SK-N-SH treated with all-trans-retinoic acid at 6 μM for 48 hours (cell line): ENCODE results near the gene NTMT1.

ENCODE experiments used
- ATAC-seq: fragments of 200-7000 bp; cut with Tn5 transposase; 3 replicates; pipeline ENCODE4 v1.9.1; 2020; ENCODE audit warnings: mild to moderate bottlenecking, moderate library complexity
- CREB5 ChIP-seq: fragments of 250-450 bp; sonication (Bioruptor Pico); IDR thresholded peaks from 2 replicates; pipeline ENCODE4 v1.5.1; 2020; ENCODE audit warnings: low read depth, mild to moderate bottlenecking, moderate library complexity
- CSDC2 ChIP-seq: fragments of 250-450 bp; sonication (Bioruptor Pico); IDR thresholded peaks from 2 replicates; pipeline ENCODE4 v1.5.0; 2020; ENCODE audit warnings: mild to moderate bottlenecking, moderate library complexity
- ESRRG ChIP-seq: fragments of 250-450 bp; sonication (Bioruptor Pico); IDR thresholded peaks from 2 replicates; pipeline ENCODE4 v1.6.1; 2021; ENCODE audit warnings: mild to moderate bottlenecking
- GLIS3 ChIP-seq: fragments of 250-450 bp; sonication (Bioruptor Pico); IDR thresholded peaks from 2 replicates; pipeline ENCODE4 v1.5.0; 2020; ENCODE audit warnings: mild to moderate bottlenecking, moderate library complexity
- ISL1 ChIP-seq: fragments of 250-450 bp; sonication (Bioruptor Pico); IDR thresholded peaks from 2 replicates; pipeline ENCODE4 v2.1.2; 2022; ENCODE audit warnings: mild to moderate bottlenecking, moderate library complexity
- OSR1 ChIP-seq: fragments of 250-450 bp; sonication (Bioruptor Pico); IDR thresholded peaks from 2 replicates; pipeline ENCODE4 v1.8.0; 2022; ENCODE audit warnings: moderate library complexity, mild to moderate bottlenecking, inconsistent platforms
- POU6F1 ChIP-seq: fragments of 250-450 bp; sonication (Bioruptor Pico); IDR thresholded peaks from 2 replicates; pipeline ENCODE4 v1.8.0; 2021; ENCODE audit warnings: low read depth, mild to moderate bottlenecking, moderate library complexity, borderline replicate concordance
- SNAI2 ChIP-seq: fragments of 250-450 bp; sonication (Bioruptor Pico); IDR thresholded peaks from 2 replicates; pipeline ENCODE4 v1.5.0; 2020; ENCODE audit warnings: mild to moderate bottlenecking, moderate library complexity
- TCF4 ChIP-seq: fragments of 250-450 bp; sonication (Bioruptor Pico); IDR thresholded peaks from 2 replicates; pipeline ENCODE4 v1.8.0; 2021; ENCODE audit warnings: mild to moderate bottlenecking, moderate library complexity, borderline replicate concordance
- TOX ChIP-seq: fragments of 250-450 bp; sonication (Bioruptor Pico); IDR thresholded peaks from 2 replicates; pipeline ENCODE4 v1.8.0; 2021; ENCODE audit warnings: mild to moderate bottlenecking, moderate library complexity, borderline replicate concordance
- TSHZ2 ChIP-seq: fragments of 250-450 bp; sonication (Bioruptor Pico); IDR thresholded peaks from 2 replicates; pipeline ENCODE4 v1.5.0; 2020; ENCODE audit warnings: mild to moderate bottlenecking, moderate library complexity
- ZC3H10 ChIP-seq: fragments of 250-450 bp; sonication (Bioruptor Pico); IDR thresholded peaks from 2 replicates; pipeline ENCODE4 v1.5.1; 2021; ENCODE audit warnings: mild to moderate bottlenecking, moderate library complexity
- ZFP30 ChIP-seq: fragments of 450-650 bp; formaldehyde crosslinking; IDR thresholded peaks from 2 replicates; pipeline ENCODE4 v1.5.0; 2022; ENCODE audit warnings: mild to moderate bottlenecking, moderate library complexity
- ZNF565 ChIP-seq: fragments of 450-650 bp; formaldehyde crosslinking; conservative IDR thresholded peaks from 2 replicates; pipeline ENCODE4 v1.5.0; 2020; ENCODE audit warnings: low read depth, mild to moderate bottlenecking, moderate library complexity
- ZNF8 ChIP-seq: fragments of 450-650 bp; formaldehyde crosslinking; IDR thresholded peaks from 2 replicates; pipeline ENCODE4 v1.5.0; 2020; ENCODE audit warnings: mild to moderate bottlenecking, moderate library complexity

The NTMT1 gene

GRCh38 chr9:129597355-129598088 is 28.4 kb upstream of the NTMT1 start (continued):
- TF ChIP-seq ISL1 (no peak), ZNF8 (CRISPR knock-in tag) (no peak), OSR1 (CRISPR knock-in tag) (no peak)

GRCh38 chr9:129598089-129598596 is 27.8 kb upstream of the NTMT1 start:
- no peak for ATAC-seq
- TF ChIP-seq TOX (CRISPR knock-in tag) (no peak), GLIS3 (CRISPR knock-in tag) (no peak), POU6F1 (no peak), CSDC2 (CRISPR knock-in tag) (no peak), ZC3H10 (no peak), OSR1 (CRISPR knock-in tag) (no peak), ZNF565 (CRISPR knock-in tag) (no peak), ZFP30 (CRISPR knock-in tag) (no peak)

GRCh38 chr9:129601082-129601674 is 24.8 kb upstream of the NTMT1 start:
- TF ChIP-seq SNAI2 (no peak), GLIS3 (CRISPR knock-in tag) (no peak), TCF4 (CRISPR knock-in tag) (no peak)
- ATAC-seq = no peak

GRCh38 chr9:129602598-129603415 is 23.2 kb upstream of the NTMT1 start:
- ATAC-seq = no peak
- TF ChIP-seq CREB5 (CRISPR knock-in tag) (no peak), TSHZ2 (no peak), ESRRG (CRISPR knock-in tag) (no peak), ZNF8 (CRISPR knock-in tag) (no peak), ZNF565 (CRISPR knock-in tag) (no peak)

GRCh38 chr9:129604056-129604765 is 21.8 kb upstream of the NTMT1 start:
- no peak for ATAC-seq

More at GRCh38 chr9:129604056-129604765, 21.8 kb upstream of the NTMT1 start:
- no peak for TF ChIP-seq TSHZ2
